Hypothalamus (tissue), 51 donors: Measurements from ENCODE around the gene ABHD18.
"Not testable (repeated sequence)": the region's sequence is repeated elsewhere in the genome, so short reads cannot be mapped to it uniquely, and the experiment has no call there.

Experiments used
- DNase-seq, 51 donors: peaks; one replicate each; lab custom pipeline; 2025; lab: John Stamatoyannopoulos, UW

ABHD18 gene

GRCh38 chr4:127965062-127965802 lies at the start of gene ABHD18, which contains the start of gene MFSD8:
Gene ABHD18, plus strand, starts transcription at chr4:127965406. Its CDS starts 17,550 bp downstream, at chr4:127982956.
Gene MFSD8, minus strand, starts transcription at chr4:127965173. Its CDS starts 40 bp downstream, at chr4:127965133.
- DNase-seq = peak; percentile 39 to 97 (median 89)

GRCh38 chr4:127916512-127916911 lies 48.7 kb upstream of the ABHD18 start:
- no peak for DNase-seq

- DNase-seq = no peak
Measured at GRCh38 chr4:127917151-127917550, 48.1 kb upstream of the ABHD18 start.

- no peak for DNase-seq
Measured at GRCh38 chr4:127920521-127920920, 44.7 kb upstream of the ABHD18 start.

GRCh38 chr4:127922226-127922625 lies 43.0 kb upstream of the ABHD18 start:
- no peak for DNase-seq

GRCh38 chr4:127925720-127926119 lies 39.5 kb upstream of the ABHD18 start:
- not testable (repeated sequence) for DNase-seq

- DNase-seq = no peak
Measured at GRCh38 chr4:127930175-127930574, 35.0 kb upstream of the ABHD18 start.

GRCh38 chr4:127931836-127932235 lies 33.4 kb upstream of the ABHD18 start:
- DNase-seq = not testable (repeated sequence)

GRCh38 chr4:127936974-127937373 lies 28.2 kb upstream of the ABHD18 start:
- DNase-seq = peak in 1 of 51 donors; percentile 3

- DNase-seq = no peak
Measured at GRCh38 chr4:127957105-127957504, 8.1 kb upstream of the ABHD18 start.

- no peak for DNase-seq
Measured at GRCh38 chr4:127959794-127960193, 5.4 kb upstream of the ABHD18 start.

- peak in 1 of 51 donors; percentile 4 for DNase-seq
Measured at GRCh38 chr4:127963633-127964398, 1.4 kb upstream of the ABHD18 start.

GRCh38 chr4:127964426-127965061 lies 662 bp upstream of the ABHD18 start:
- DNase-seq = peak in 12 of 51 donors; percentile 12 to 78 (median 45)

- peak in 44 of 51 donors; percentile 2 to 82 (median 38) for DNase-seq
Measured at GRCh38 chr4:127965803-127966175, 583 bp downstream of the ABHD18 start.

GRCh38 chr4:127967141-127967775 lies 2.1 kb downstream of the ABHD18 start:
- no peak for DNase-seq

GRCh38 chr4:127968586-127968985 lies 3.4 kb downstream of the ABHD18 start:
- DNase-seq = no peak

- DNase-seq = not testable (repeated sequence)
Measured at GRCh38 chr4:127970925-127971324, 5.7 kb downstream of the ABHD18 start.

- no peak for DNase-seq
Measured at GRCh38 chr4:127975121-127975770, 10.0 kb downstream of the ABHD18 start.

GRCh38 chr4:127978930-127979329 lies 13.7 kb downstream of the ABHD18 start:
- no peak for DNase-seq

- DNase-seq = no peak
Measured at GRCh38 chr4:127982445-127982844, 17.2 kb downstream of the ABHD18 start.
